IMR-90 (cell line): ENCODE results near the gene CDK14. TPM values are rescaled to one million over a fixed set of nuclear protein-coding genes. Genes with fewer than 3 reads are reported as not detected.

Experiments
- ATAC-seq: fragments of 200-7000 bp; cut with Tn5 transposase; 2 replicates; pipeline ENCODE4 v1.9.1; 2020; ENCODE audit warnings: low read depth, mild to moderate bottlenecking, moderate library complexity
- BruUV-seq: library from RNA; stranded (reverse); fragments of 400-500 nt; replicated peaks from 2 replicates; lab custom pipeline; 2021; lab: Mats Ljungman, UMichigan
- CTCF ChIA-PET: fragments of 300-600 bp; formaldehyde crosslinking; extraction: SDS; loops from one replicate; lab custom pipeline; 2021; ENCODE audit warnings: antibody characterized with exemption; lab: Yijun Ruan, JAX
- POLR2A ChIA-PET: fragments of 300-600 bp; sonication (Branson Sonifier 250); formaldehyde crosslinking; loops from one replicate; lab custom pipeline; 2022; ENCODE audit warnings: antibody characterized with exemption; ENCODE audit not compliant: unreplicated experiment; lab: Charles Lee
- DNase-seq: peaks from one replicate; pipeline ENCODE4 v3.0.0; 2013
- H2AFZ ChIP-seq: replicated peaks from 2 replicates; pipeline ENCODE3; 2013; ENCODE audit warnings: low read length, mild to moderate bottlenecking; ENCODE audit not compliant: poor library complexity
- H2AK5ac ChIP-seq: 2 replicates; pipeline ENCODE4 v1.6.1; 2013; ENCODE audit warnings: low read depth, low read length, inconsistent platforms
- H2AK9ac ChIP-seq: replicated peaks from 2 replicates; pipeline ENCODE3; 2013; ENCODE audit warnings: mild to moderate bottlenecking, low read depth, low read length, moderate library complexity; ENCODE audit not compliant: poor library complexity
- H2BK120ac ChIP-seq: 2 replicates; pipeline ENCODE4 v1.6.1; 2013; ENCODE audit warnings: low read depth, low read length, inconsistent platforms
- H2BK15ac ChIP-seq: 3 replicates; pipeline ENCODE4 v1.6.1; 2013; ENCODE audit warnings: low read depth, low read length, inconsistent platforms
- H2BK20ac ChIP-seq: 2 replicates; pipeline ENCODE4 v1.6.1; 2013; ENCODE audit warnings: low read depth, mild to moderate bottlenecking, inconsistent platforms, low read length, moderate library complexity
- H2BK5ac ChIP-seq: 2 replicates; pipeline ENCODE4 v1.6.1; 2013; ENCODE audit warnings: mild to moderate bottlenecking, low read depth, low read length, inconsistent platforms; ENCODE audit not compliant: poor library complexity, severe bottlenecking
- H3K14ac ChIP-seq: replicated peaks from 2 replicates; pipeline ENCODE4 v1.6.1; 2013; ENCODE audit warnings: low read depth, low read length, inconsistent platforms
- H3K18ac ChIP-seq: 2 replicates; pipeline ENCODE4 v1.6.1; 2013; ENCODE audit warnings: low read depth, low read length, control low read depth
- H3K23ac ChIP-seq: 2 replicates; pipeline ENCODE4 v1.6.1; 2013; ENCODE audit warnings: low read depth, low read length, inconsistent platforms
- H3K27ac ChIP-seq: 2 replicates; pipeline ENCODE4 v1.5.1; 2013; ENCODE audit warnings: mild to moderate bottlenecking, control low read depth, low read length; ENCODE audit not compliant: insufficient read depth
- H3K27me3 ChIP-seq: 2 replicates; pipeline ENCODE4 v1.6.1; 2013; ENCODE audit warnings: low read length; ENCODE audit not compliant: control insufficient read depth, insufficient read depth
- H3K36me3 ChIP-seq: 2 replicates; pipeline ENCODE4 v1.6.1; 2013; ENCODE audit warnings: low read length, mixed read lengths; ENCODE audit not compliant: control insufficient read depth, insufficient read depth
- H3K4ac ChIP-seq: 2 replicates; pipeline ENCODE4 v1.6.1; 2013; ENCODE audit warnings: low read depth, low read length, inconsistent platforms
- H3K4me1 ChIP-seq: 2 replicates; pipeline ENCODE4 v1.6.1; 2013; ENCODE audit warnings: low read length, mixed read lengths; ENCODE audit not compliant: control insufficient read depth, insufficient read depth
- H3K4me2 ChIP-seq: 2 replicates; pipeline ENCODE4 v1.6.1; 2013; ENCODE audit warnings: low read depth, mild to moderate bottlenecking, control low read depth, low read length, moderate library complexity
- H3K4me3 ChIP-seq: 2 replicates; pipeline ENCODE4 v1.5.1; 2013; ENCODE audit warnings: low read depth, mild to moderate bottlenecking, control low read depth, low read length, moderate library complexity; ENCODE audit not compliant: insufficient read depth
- H3K56ac ChIP-seq: 2 replicates; pipeline ENCODE4 v1.6.1; 2013; ENCODE audit warnings: low read length, inconsistent platforms; ENCODE audit not compliant: insufficient read depth; ENCODE audit errors: extremely low read depth
- H3K79me1 ChIP-seq, 2 experiments: 2 replicates each; pipeline ENCODE4 v1.6.1; 2013; ENCODE audit warnings: low read length in 2 of 2, inconsistent platforms in 1 of 2, low read depth in 1 of 2
- H3K9ac ChIP-seq: 2 replicates; pipeline ENCODE4 v1.6.1; 2013; ENCODE audit warnings: low read depth, low read length, control low read depth
- H3K9me1 ChIP-seq: 2 replicates; pipeline ENCODE4 v1.6.1; 2013; ENCODE audit warnings: low read length, inconsistent platforms; ENCODE audit not compliant: insufficient read depth
- H3K9me3 ChIP-seq: 2 replicates; pipeline ENCODE4 v1.6.1; 2013; ENCODE audit warnings: low read length; ENCODE audit not compliant: control insufficient read depth, insufficient read depth
- H4K20me1 ChIP-seq: 2 replicates; pipeline ENCODE4 v1.6.1; 2013; ENCODE audit warnings: low read length, inconsistent platforms; ENCODE audit not compliant: insufficient read depth
- H4K5ac ChIP-seq: 2 replicates; pipeline ENCODE4 v1.6.1; 2013; ENCODE audit warnings: mild to moderate bottlenecking, low read depth, low read length, control low read depth
- H4K8ac ChIP-seq, 2 experiments: 2 replicates each; pipeline ENCODE4 v1.6.1; 2013; ENCODE audit warnings: low read depth in 2 of 2, low read length in 2 of 2, control low read depth in 1 of 2, inconsistent platforms in 1 of 2
- H4K91ac ChIP-seq: 2 replicates; pipeline ENCODE4 v1.6.1; 2013; ENCODE audit warnings: low read depth, low read length, inconsistent platforms; ENCODE audit not compliant: insufficient read depth
- BHLHE40 ChIP-seq: fragments of 150-350 bp; IDR thresholded peaks from 2 replicates; pipeline ENCODE4 v1.6.1; 2016; ENCODE audit warnings: mild to moderate bottlenecking, low read depth, low read length
- CEBPB ChIP-seq: IDR thresholded peaks from 2 replicates; pipeline ENCODE4 v1.6.1; 2012; ENCODE audit warnings: low read depth, low read length, improper control_type of control experiment
- CHD1 ChIP-seq: IDR thresholded peaks from 2 replicates; pipeline ENCODE4 v1.6.1; 2012; ENCODE audit warnings: low read depth, low read length, improper control_type of control experiment
- CTCF ChIP-seq: conservative IDR thresholded peaks from 2 replicates; pipeline ENCODE4 v1.5.1; 2012; ENCODE audit warnings: mild to moderate bottlenecking, low read depth, low read length, improper control_type of control experiment
- ELK1 ChIP-seq: fragments of 150-350 bp; IDR thresholded peaks from 2 replicates; pipeline ENCODE4 v1.6.1; 2016; ENCODE audit warnings: low read depth, mild to moderate bottlenecking, low read length, moderate library complexity, borderline replicate concordance
- FOS ChIP-seq: fragments of 150-350 bp; IDR thresholded peaks from 2 replicates; pipeline ENCODE4 v1.6.1; 2016; ENCODE audit warnings: low read depth, low read length
- MAFK ChIP-seq: IDR thresholded peaks from 2 replicates; pipeline ENCODE4 v1.6.1; 2012; ENCODE audit warnings: low read depth, low read length, improper control_type of control experiment
- MAZ ChIP-seq: IDR thresholded peaks from 2 replicates; pipeline ENCODE4 v1.6.1; 2012; ENCODE audit warnings: low read depth, mild to moderate bottlenecking, low read length, improper control_type of control experiment, moderate library complexity, borderline replicate concordance
- MXI1 ChIP-seq: IDR thresholded peaks from 2 replicates; pipeline ENCODE4 v1.6.1; 2012; ENCODE audit warnings: low read depth, mild to moderate bottlenecking, low read length, moderate library complexity, borderline replicate concordance
- NFE2L2 ChIP-seq: fragments of 150-350 bp; IDR thresholded peaks from 2 replicates; pipeline ENCODE4 v1.6.1; 2016; ENCODE audit warnings: low read depth, mild to moderate bottlenecking, low read length
- POLR2A ChIP-seq: IDR thresholded peaks from 2 replicates; pipeline ENCODE4 v1.6.1; 2012; ENCODE audit warnings: mild to moderate bottlenecking, low read depth, low read length
- RAD21 ChIP-seq: IDR thresholded peaks from 2 replicates; pipeline ENCODE4 v1.6.1; 2012; ENCODE audit warnings: low read length, improper control_type of control experiment
- RCOR1 ChIP-seq: IDR thresholded peaks from 2 replicates; pipeline ENCODE4 v1.6.1; 2012; ENCODE audit warnings: mild to moderate bottlenecking, low read length, improper control_type of control experiment; ENCODE audit not compliant: insufficient replicate concordance
- RFX5 ChIP-seq: IDR thresholded peaks from 2 replicates; pipeline ENCODE4 v1.8.0; 2012; ENCODE audit warnings: low read depth, mild to moderate bottlenecking, low read length, moderate library complexity
- SMC3 ChIP-seq: fragments of 150-350 bp; IDR thresholded peaks from 2 replicates; pipeline ENCODE4 v1.6.1; 2016; ENCODE audit warnings: low read depth, mild to moderate bottlenecking, antibody characterized with exemption, low read length, moderate library complexity
- USF2 ChIP-seq: fragments of 150-350 bp; IDR thresholded peaks from 2 replicates; pipeline ENCODE4 v1.6.1; 2017; ENCODE audit warnings: mild to moderate bottlenecking, antibody characterized with exemption, low read length, low read depth
- WGBS, 2 experiments: methylation state at CpG; one replicate each; pipeline versions ENCODE4 v1.1.5 to v1.1.7; 2013; ENCODE audit warnings: missing lambda C conversion rate in 2 of 2; ENCODE audit not compliant: insufficient read length in 1 of 2; ENCODE audit errors: extremely low coverage in 2 of 2; 5-methylcytosine and 5-hydroxymethylcytosine counted together
- dilution Hi-C: fragments of 300-500 bp; cut with HindIII; formaldehyde crosslinking; loops from one replicate; pipeline ENCODE4 v1.14.3; 2018; ENCODE audit warnings: low sequenced_read_pairs; ENCODE audit not compliant: unreplicated experiment
- in situ Hi-C: fragments of 300-500 bp; cut with MboI; formaldehyde crosslinking; loops from 3 replicates; pipeline ENCODE4 v1.14.3; 2019; ENCODE audit warnings: low sequenced_read_pairs, inconsistent platforms, mixed read lengths
- intact Hi-C: fragments of 100-400 bp; cut with micrococcal nuclease; formaldehyde crosslinking; loops from 2 replicates; pipeline ENCODE4 v1.10.0; 2022
- polyA plus RNA-seq, 3 experiments: library from polyadenylated mRNA; depleted of rRNA; stranded (reverse); fragments of >200 nt; gene quantifications; 2 replicates each; pipeline ENCODE4 v1.2.3, GENCODE V29; 2012; ENCODE audit warnings: low replicate concordance in 1 of 3
- total RNA-seq: library from RNA; depleted of rRNA; stranded (reverse); fragments of >200 nt; gene quantifications from 2 replicates; pipeline ENCODE4 v1.2.3, GENCODE V29; 2012

CDK14 gene
- total and polyA plus RNA-seq, 2 of the 4 experiments (the other 2 are of a cell fraction) = 10.1 to 29.6 TPM

DNA sequence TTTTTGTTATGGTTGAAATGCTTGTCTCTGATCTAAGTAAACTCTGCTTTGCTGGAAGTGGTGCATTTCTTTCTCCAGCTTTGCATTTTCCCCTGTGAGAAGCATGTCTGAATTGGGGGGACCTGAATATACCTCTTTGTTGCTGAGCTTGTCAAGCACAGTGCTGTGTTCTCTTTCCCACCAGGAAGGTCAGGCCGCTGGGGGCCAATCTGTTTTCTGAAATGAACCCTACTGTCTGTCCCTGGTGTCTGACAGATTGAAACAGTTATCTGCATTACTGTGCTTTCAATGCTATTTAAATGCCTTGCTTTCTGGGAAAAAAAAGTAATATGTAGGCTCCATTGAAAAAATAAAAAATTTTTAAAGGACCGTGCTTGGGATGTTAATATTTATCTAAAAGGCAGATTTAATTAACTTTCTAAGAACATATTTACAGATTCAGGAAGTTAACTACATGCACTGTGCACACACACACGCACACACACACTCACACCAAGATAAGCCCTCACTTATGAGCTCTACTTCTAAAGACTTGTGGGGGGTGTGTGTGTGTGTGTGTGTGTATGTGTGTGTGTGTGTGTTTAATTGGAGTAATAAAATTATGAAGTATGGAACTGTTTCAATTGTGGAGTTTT lies 541.1 kb downstream of the CDK14 start:
- H3K4me2 ChIP-seq = no peak overlapping the region
- H3K36me3 ChIP-seq = no peaks in the 10 kb centered on the region
- no peak overlapping the region for H2BK20ac ChIP-seq
- no peaks in the 10 kb centered on the region for H3K27me3 ChIP-seq
- ChIA-PET CTCF (no interaction called here), POLR2A (no interaction called here)
- dilution Hi-C loops = no loop called here
- H3K14ac ChIP-seq = no peak overlapping the region
- H3K4ac ChIP-seq = no peak overlapping the region
- intact Hi-C loops = no loop called here
- H2BK5ac ChIP-seq = no peak overlapping the region
- in situ Hi-C loops = no loop called here
- no peak overlapping the region for H3K9ac ChIP-seq
- H3K56ac ChIP-seq = no peak overlapping the region
- no peak overlapping the region for H2AFZ ChIP-seq
- no peaks in the 10 kb centered on the region for H3K79me1 ChIP-seq
- no peak overlapping the region for H3K18ac ChIP-seq
- H3K23ac ChIP-seq = no peak overlapping the region
- H2BK15ac ChIP-seq = no peak overlapping the region
- DNase-seq (no peak), ATAC-seq (no peak)
- H3K9me3 ChIP-seq = no peaks in the 10 kb centered on the region
- no peak overlapping the region for H3K27ac ChIP-seq
- no peaks in the 10 kb centered on the region for H3K9me1 ChIP-seq
- peaks cover 2% of the 10 kb centered on the region; the same call in 1 of the 2 replicates for H3K4me1 ChIP-seq
- H2BK120ac ChIP-seq = no peak overlapping the region
- H3K4me3 ChIP-seq = no peak overlapping the region
- H2AK5ac ChIP-seq = no peak overlapping the region
- H4K20me1 ChIP-seq = no peaks in the 10 kb centered on the region
- H2AK9ac ChIP-seq = no peak overlapping the region
- WGBS, 2 experiments = no CpG with 5 or more reads among the region's 3 CpGs
- H4K5ac ChIP-seq = no peak overlapping the region
- no TSS peak for BruUV-seq
- H4K8ac ChIP-seq = no peak overlapping the region; a peak in 1 of 4 replicates
- H4K91ac ChIP-seq = no peak overlapping the region
- TF ChIP-seq NFE2L2 (no peak), RAD21 (no peak), MAFK (no peak), CTCF (no peak), CHD1 (no peak), MXI1 (no peak), BHLHE40 (no peak), POLR2A (no peak), FOS (no peak), CEBPB (no peak), ELK1 (no peak), SMC3 (no peak), RCOR1 (no peak), USF2 (no peak), RFX5 (no peak), MAZ (no peak)
